A549 (cell line): ENCODE results near the gene FAM107B. TPM values are rescaled to one million over a fixed set of nuclear protein-coding genes. Genes with fewer than 3 reads are reported as not detected.

Experiments used
- ATAC-seq, 2 experiments: fragments of 200-7000 bp in 1 of 2; fragments of >200 bp in 1 of 2; cut with Nextera tagmentation in 1 of 2; cut with Tn5 transposase in 1 of 2; 3 replicates each; pipeline versions ENCODE4 v1.8.0 to v1.9.1; 2018 to 2020; ENCODE audit warnings: mild to moderate bottlenecking in 1 of 2, moderate library complexity in 1 of 2
- CTCF ChIA-PET: fragments of 300-600 bp; sonication (Branson Sonifier 250); formaldehyde crosslinking; extraction: SDS; loops from one replicate; lab custom pipeline; 2021; ENCODE audit warnings: antibody characterized with exemption, inconsistent platforms; lab: Yijun Ruan, JAX
- POLR2A ChIA-PET: fragments of 350-600 bp; formaldehyde crosslinking; extraction: SDS; loops from one replicate; lab custom pipeline; 2021; ENCODE audit warnings: antibody characterized with exemption, inconsistent platforms; lab: Yijun Ruan, JAX
- DNase-seq, 2 experiments: peaks; one replicate each; pipeline versions ENCODE4 v3.0.0 to v3.0.0-alpha.2; 2011 to 2016; ENCODE audit warnings: low read depth in 1 of 2, low spot score in 1 of 2
- FAIRE-seq: peaks from 2 replicates; lab custom pipeline; 2011; peaks lifted over from hg19 to GRCh38; lab: Jason Lieb, UNC
- H3K27ac ChIP-seq, 2 experiments: fragments of >200 bp; sonication (Bioruptor Twin); formaldehyde crosslinking; 3 replicates each; pipeline ENCODE4 v1.5.1; 2016 to 2017
- H3K4me1 ChIP-seq: fragments of >200 bp; sonication (Bioruptor Twin); formaldehyde crosslinking; 3 replicates; pipeline ENCODE4 v1.6.1; 2016
- H3K4me2 ChIP-seq: fragments of >200 bp; sonication (Bioruptor Twin); formaldehyde crosslinking; 3 replicates; pipeline ENCODE4 v1.6.1; 2016
- H3K4me3 ChIP-seq: fragments of >200 bp; sonication (Bioruptor Twin); formaldehyde crosslinking; 3 replicates; pipeline ENCODE4 v1.5.1; 2016
- H3K9me3 ChIP-seq: fragments of >200 bp; sonication (Bioruptor Twin); formaldehyde crosslinking; 3 replicates; pipeline ENCODE4 v1.6.1; 2016
- ATOH8 ChIP-seq: fragments of 250-450 bp; sonication (Bioruptor Pico); IDR thresholded peaks from 2 replicates; pipeline ENCODE4 v1.5.0; 2020; ENCODE audit warnings: low read depth, mild to moderate bottlenecking, moderate library complexity
- BCL3 ChIP-seq: fragments of >200 bp; sonication (Bioruptor Twin); formaldehyde crosslinking; IDR thresholded peaks from 3 replicates; pipeline ENCODE4 v1.6.1; 2016
- CEBPB ChIP-seq, 2 experiments: fragments of >200 bp in 1 of 2; sonication (Bioruptor Twin) in 1 of 2; formaldehyde crosslinking in 1 of 2; IDR thresholded peaks; 2 replicates each; pipeline ENCODE4 v1.6.1; 2012 to 2016
- E2F6 ChIP-seq: IDR thresholded peaks from 2 replicates; pipeline ENCODE4 v1.6.1; 2012; ENCODE audit warnings: low read depth, borderline replicate concordance
- ELK1 ChIP-seq: fragments of 150-350 bp; IDR thresholded peaks from 2 replicates; pipeline ENCODE4 v1.6.1; 2014; ENCODE audit warnings: low read depth, mild to moderate bottlenecking, low read length
- HES2 ChIP-seq: fragments of >200 bp; sonication (Bioruptor Twin); formaldehyde crosslinking; IDR thresholded peaks from 2 replicates; pipeline ENCODE4 v1.6.1; 2016
- HOXB13 ChIP-seq: fragments of 250-450 bp; sonication (Bioruptor Pico); IDR thresholded peaks from 2 replicates; pipeline ENCODE4 v1.5.0; 2020; ENCODE audit warnings: low read depth, mild to moderate bottlenecking, moderate library complexity
- JUN ChIP-seq, 2 experiments: fragments of >200 bp; sonication (Bioruptor Twin); formaldehyde crosslinking; IDR thresholded peaks; 2 replicates in 1 of 2; 3 replicates in 1 of 2; pipeline ENCODE4 v1.6.1; 2016 to 2017
- KDM5A ChIP-seq: fragments of 200-600 bp; sonication (generic); IDR thresholded peaks from 2 replicates; pipeline ENCODE4 v1.6.1; 2016; ENCODE audit warnings: antibody characterized with exemption, mild to moderate bottlenecking
- MAX ChIP-seq: IDR thresholded peaks from 2 replicates; pipeline ENCODE4 v1.6.1; 2012
- MAZ ChIP-seq: fragments of 150-350 bp; IDR thresholded peaks from 2 replicates; pipeline ENCODE4 v1.6.1; 2014; ENCODE audit warnings: antibody characterized with exemption, low read depth, low read length, borderline replicate concordance
- NFE2L2 ChIP-seq: fragments of 150-350 bp; conservative IDR thresholded peaks from 2 replicates; pipeline ENCODE4 v1.6.1; 2014; ENCODE audit warnings: low read length
- NR3C1 ChIP-seq: fragments of >200 bp; sonication (Bioruptor Twin); formaldehyde crosslinking; IDR thresholded peaks from 3 replicates; pipeline ENCODE4 v1.6.1; 2017
- PHF8 ChIP-seq: fragments of 200-600 bp; sonication (generic); IDR thresholded peaks from 2 replicates; pipeline ENCODE4 v1.6.1; 2016; ENCODE audit warnings: low read depth, mild to moderate bottlenecking, antibody characterized with exemption, moderate library complexity, borderline replicate concordance
- POLR2A ChIP-seq: IDR thresholded peaks from 2 replicates; pipeline ENCODE4 v1.6.1; 2012; ENCODE audit warnings: mild to moderate bottlenecking, low read length
- POLR2AphosphoS2 ChIP-seq: conservative IDR thresholded peaks from 2 replicates; pipeline ENCODE4 v1.6.1; 2012; ENCODE audit warnings: low read length, improper control_type of control experiment, inconsistent platforms
- RARB ChIP-seq: fragments of 250-450 bp; sonication (Bioruptor Pico); IDR thresholded peaks from 2 replicates; pipeline ENCODE4 v1.8.0; 2021; ENCODE audit warnings: mild to moderate bottlenecking, moderate library complexity
- REST ChIP-seq: fragments of 200-600 bp; sonication (generic); IDR thresholded peaks from 2 replicates; pipeline ENCODE4 v1.6.1; 2016; ENCODE audit warnings: antibody characterized with exemption, mild to moderate bottlenecking, moderate library complexity
- SREBF2 ChIP-seq: fragments of 450-650 bp; IDR thresholded peaks from 2 replicates; pipeline ENCODE4 v1.6.1; 2014; ENCODE audit warnings: mild to moderate bottlenecking, moderate library complexity
- TP53 ChIP-seq: fragments of 250-450 bp; sonication (Bioruptor Pico); IDR thresholded peaks from 2 replicates; pipeline ENCODE4 v1.5.0; 2021; ENCODE audit warnings: mild to moderate bottlenecking, moderate library complexity
- ZFP36 ChIP-seq: fragments of 450-650 bp; IDR thresholded peaks from 2 replicates; pipeline ENCODE4 v1.6.1; 2014; ENCODE audit warnings: borderline replicate concordance; ENCODE audit not compliant: partially characterized antibody
- ZSCAN20 ChIP-seq: fragments of 250-450 bp; sonication (Bioruptor Pico); IDR thresholded peaks from 2 replicates; pipeline ENCODE4 v1.8.0; 2022; ENCODE audit warnings: mild to moderate bottlenecking, moderate library complexity
- WGBS: methylation state at CpG from one replicate; pipeline ENCODE4 v1.1.6; 2017; ENCODE audit errors: missing lambda C conversion rate; 5-methylcytosine and 5-hydroxymethylcytosine counted together
- polyA plus RNA-seq, 4 experiments: library from polyadenylated mRNA; depleted of rRNA in 3 of 4; stranded (reverse); fragments of >200 nt; fragmentation: RNase III in 1 of 4; extraction: RNeasy Plus Mini Kit Qiagen cat#74134 plus additional on column Dnase treatment in 1 of 4; gene quantifications; 2 replicates in 3 of 4; 3 replicates in 1 of 4; pipeline ENCODE4 v1.2.3, GENCODE V29; 2011 to 2017

The FAM107B gene
- polyA plus RNA-seq, 2 of the 4 experiments (the other 2 are of a cell fraction), result 99.9 to 173 TPM

- no peak for FAIRE-seq
- no peak for TF ChIP-seq MAX
- no peak for TF ChIP-seq E2F6
- no peak for TF ChIP-seq HOXB13 (CRISPR knock-in tag)
- no peak for TF ChIP-seq JUN (IDR thresholded peaks at IDR 0.05)
- no peak for TF ChIP-seq NR3C1
- no peak for TF ChIP-seq TP53 (CRISPR knock-in tag)
Observed at GRCh38 chr10:14758451-14758850, 16.2 kb downstream of the FAM107B start.

GRCh38 chr10:14757986-14758385, 16.7 kb downstream of the FAM107B start:
- ChIA-PET CTCF (interaction anchor here (0.8 kb wide), 1 partner anchor 59 kb away, joined by 3 read pairs; no protein-coding TSS in a partner anchor), POLR2A (no interaction called here)

More at GRCh38 chr10:14758451-14758850, 16.2 kb downstream of the FAM107B start:
- no peak overlapping the region for H3K4me3 ChIP-seq
- H3K9me3 ChIP-seq, result no peaks in the 10 kb centered on the region
- H3K4me2 ChIP-seq, result no peak overlapping the region
- ChIA-PET CTCF (interaction anchor here (0.8 kb wide), 1 partner anchor 58 kb away, joined by 3 read pairs; no protein-coding TSS in a partner anchor), POLR2A (no interaction called here)
- WGBS, result 97% methylated on average over 9 of the region's 9 CpGs
- ATAC-seq (no peak), DNase-seq (no peak)
- H3K27ac ChIP-seq, result no peak overlapping the region
- H3K4me1 ChIP-seq, result no peaks in the 10 kb centered on the region

More at GRCh38 chr10:14757986-14758385, 16.7 kb downstream of the FAM107B start:
- DNase-seq (no peak), ATAC-seq (no peak), FAIRE-seq (no peak)
- Histone ChIP-seq H3K4me1 (no peaks in the 10 kb centered on the region), H3K9me3 (no peaks in the 10 kb centered on the region), H3K4me3 (no peak overlapping the region), H3K27ac (no peak overlapping the region), H3K4me2 (no peak overlapping the region)
- 88% methylated on average over 7 of the region's 7 CpGs for WGBS
- TF ChIP-seq ZFP36, result no peak
- no peak for TF ChIP-seq MAZ
- no peak for TF ChIP-seq POLR2AphosphoS2
- no peak for TF ChIP-seq BCL3
- TF ChIP-seq RARB (CRISPR knock-in tag), result no peak
- TF ChIP-seq PHF8, result no peak
- no peak for TF ChIP-seq ATOH8 (CRISPR knock-in tag)
- TF ChIP-seq ELK1, result no peak
- no peak for TF ChIP-seq TP53 (CRISPR knock-in tag)
- TF ChIP-seq HOXB13 (CRISPR knock-in tag), result no peak
- no peak for TF ChIP-seq KDM5A
- TF ChIP-seq REST, result no peak
- TF ChIP-seq CEBPB (IDR thresholded peaks at IDR 0.05), result no peak
- no peak for TF ChIP-seq HES2
- TF ChIP-seq POLR2A, result no peak
- no peak for TF ChIP-seq NFE2L2
- no peak for TF ChIP-seq SREBF2
- TF ChIP-seq ZSCAN20 (CRISPR knock-in tag), result no peak
